Tibial nerve (tissue), 3 donors: ENCODE data around the gene MTFP1.

ENCODE experiments used
- POLR2A ChIP-seq, 2 donors: fragments of 450-650 bp; IDR thresholded peaks; one replicate each; pipeline ENCODE4 v1.6.1; 2017; ENCODE audit warnings: antibody characterized with exemption in 2 of 2, mild to moderate bottlenecking in 2 of 2, moderate library complexity in 2 of 2
- TF ChIP-seq, protein P1 (sequence below), 5 experiments: fragments of 200-600 bp in 3 of 5; fragments of 450-650 bp in 2 of 5; sonication (generic) in 3 of 5; IDR thresholded peaks; one replicate each; pipeline ENCODE4 v1.5.1; 2016 to 2019; ENCODE audit warnings: antibody characterized with exemption in 5 of 5, mild to moderate bottlenecking in 3 of 5, moderate library complexity in 2 of 5

DNA sequence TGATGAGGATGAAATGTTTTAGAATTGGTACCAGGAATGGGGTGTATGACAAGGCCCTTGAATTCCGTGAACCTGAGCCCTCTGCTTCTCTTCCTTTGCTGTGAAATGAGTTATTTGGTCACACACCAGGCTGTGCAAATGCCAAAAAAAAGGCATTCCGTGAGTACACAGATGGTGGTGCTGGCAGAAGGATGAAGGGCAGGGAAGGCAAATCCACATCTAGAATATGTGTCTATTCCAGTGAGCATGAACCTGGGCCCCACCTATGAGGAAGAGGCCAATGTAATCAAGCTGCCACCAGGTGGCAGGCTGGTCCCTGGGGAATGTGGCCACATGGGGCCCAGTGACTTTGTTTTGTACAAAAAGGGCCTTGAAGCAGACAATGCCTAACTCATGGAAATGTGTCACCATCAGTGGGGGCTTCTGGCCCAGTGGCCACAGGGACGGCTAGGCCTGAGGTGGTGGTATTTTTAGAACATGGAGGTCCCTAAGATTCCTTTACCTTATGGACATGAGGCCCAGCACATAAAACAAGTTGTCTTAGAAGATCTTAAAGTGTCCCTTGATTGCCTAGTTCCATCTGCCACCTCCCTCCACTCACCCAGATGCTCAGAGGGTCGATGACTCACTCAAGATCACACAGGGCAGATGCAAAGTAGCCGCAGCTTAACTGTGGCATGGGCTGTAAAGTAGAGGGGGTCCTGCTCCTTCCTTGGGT is 34.4 kb upstream of the MTFP1 start:
- TF ChIP-seq, protein P1, sequence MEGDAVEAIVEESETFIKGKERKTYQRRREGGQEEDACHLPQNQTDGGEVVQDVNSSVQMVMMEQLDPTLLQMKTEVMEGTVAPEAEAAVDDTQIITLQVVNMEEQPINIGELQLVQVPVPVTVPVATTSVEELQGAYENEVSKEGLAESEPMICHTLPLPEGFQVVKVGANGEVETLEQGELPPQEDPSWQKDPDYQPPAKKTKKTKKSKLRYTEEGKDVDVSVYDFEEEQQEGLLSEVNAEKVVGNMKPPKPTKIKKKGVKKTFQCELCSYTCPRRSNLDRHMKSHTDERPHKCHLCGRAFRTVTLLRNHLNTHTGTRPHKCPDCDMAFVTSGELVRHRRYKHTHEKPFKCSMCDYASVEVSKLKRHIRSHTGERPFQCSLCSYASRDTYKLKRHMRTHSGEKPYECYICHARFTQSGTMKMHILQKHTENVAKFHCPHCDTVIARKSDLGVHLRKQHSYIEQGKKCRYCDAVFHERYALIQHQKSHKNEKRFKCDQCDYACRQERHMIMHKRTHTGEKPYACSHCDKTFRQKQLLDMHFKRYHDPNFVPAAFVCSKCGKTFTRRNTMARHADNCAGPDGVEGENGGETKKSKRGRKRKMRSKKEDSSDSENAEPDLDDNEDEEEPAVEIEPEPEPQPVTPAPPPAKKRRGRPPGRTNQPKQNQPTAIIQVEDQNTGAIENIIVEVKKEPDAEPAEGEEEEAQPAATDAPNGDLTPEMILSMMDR (IDR thresholded peaks at IDR 0.05), result peak; percentile 56 to 69 (median 67)
- TF ChIP-seq POLR2A (IDR thresholded peaks at IDR 0.05), result no peak
